Thyroid gland (tissue), 4 donors: ENCODE data around the gene THAP7.

ENCODE experiments used
- CTCF ChIP-seq, 6 experiments: fragments of 200-600 bp in 3 of 6; fragments of 450-650 bp in 3 of 6; sonication (generic) in 3 of 6; IDR thresholded peaks; one replicate each; pipeline ENCODE4 v1.5.1; 2016 to 2019; ENCODE audit warnings: antibody characterized with exemption in 6 of 6, mild to moderate bottlenecking in 2 of 6, inconsistent platforms in 1 of 6, moderate library complexity in 1 of 6
- POLR2A ChIP-seq, 2 donors: fragments of 450-650 bp; IDR thresholded peaks; one replicate each; pipeline ENCODE4 v1.6.1; 2017; ENCODE audit warnings: antibody characterized with exemption in 2 of 2, mild to moderate bottlenecking in 2 of 2, moderate library complexity in 1 of 2

GRCh38 chr22:20996598-20997535 lies 5.1 kb downstream of the THAP7 start:
- no peak for TF ChIP-seq CTCF (IDR thresholded peaks at IDR 0.05)
- TF ChIP-seq POLR2A (IDR thresholded peaks at IDR 0.05), result no peak
